CD4-positive, alpha-beta T cell treated with Interferon alpha-2 for 1 hour (primary cell): Measurements from ENCODE around the gene TRIM44.

Source experiments
- DNase-seq, 2 donors: peaks; one replicate each; pipeline ENCODE4 v3.0.0-alpha.2; 2020 to 2022

TRIM44 gene

GRCh38 chr11:35794333-35794732 lies 131.8 kb downstream of the TRIM44 start:
- DNase-seq = no peak

- DNase-seq = no peak
Measured at GRCh38 chr11:35794850-35795249, 132.3 kb downstream of the TRIM44 start.

GRCh38 chr11:35796562-35796961 lies 134.0 kb downstream of the TRIM44 start:
- no peak for DNase-seq

- DNase-seq = no peak
Measured at GRCh38 chr11:35798423-35798822, 135.8 kb downstream of the TRIM44 start.

- no peak for DNase-seq
Measured at GRCh38 chr11:35798983-35799382, 136.4 kb downstream of the TRIM44 start.

GRCh38 chr11:35799655-35800054 lies 137.1 kb downstream of the TRIM44 start:
- DNase-seq = no peak

GRCh38 chr11:35800970-35801953 lies 138.7 kb downstream of the TRIM44 start:
- no peak for DNase-seq

- DNase-seq = no peak
Measured at GRCh38 chr11:35802221-35802620, 139.6 kb downstream of the TRIM44 start.

GRCh38 chr11:35802672-35803071 lies 140.1 kb downstream of the TRIM44 start:
- no peak for DNase-seq

- no peak for DNase-seq
Measured at GRCh38 chr11:35803115-35803514, 140.5 kb downstream of the TRIM44 start.

- no peak for DNase-seq
Measured at GRCh38 chr11:35804451-35805040, 142.0 kb downstream of the TRIM44 start.

GRCh38 chr11:35809561-35809960 lies 147.0 kb downstream of the TRIM44 start:
- DNase-seq = no peak

GRCh38 chr11:35810045-35810645 lies 147.6 kb downstream of the TRIM44 start:
- DNase-seq = no peak

GRCh38 chr11:35811783-35812182 lies 149.2 kb downstream of the TRIM44 start:
- DNase-seq = no peak

GRCh38 chr11:35812828-35813227 lies 150.3 kb downstream of the TRIM44 start:
- DNase-seq = no peak

- DNase-seq = no peak
Measured at GRCh38 chr11:35814081-35814695, 151.6 kb downstream of the TRIM44 start.

GRCh38 chr11:35814720-35815305 lies 152.2 kb downstream of the TRIM44 start:
- DNase-seq = no peak

GRCh38 chr11:35815556-35816315 lies 153.2 kb downstream of the TRIM44 start:
- no peak for DNase-seq

GRCh38 chr11:35820614-35821013 lies 158.0 kb downstream of the TRIM44 start:
- no peak for DNase-seq

GRCh38 chr11:35822815-35823495 lies 160.4 kb downstream of the TRIM44 start:
- no peak for DNase-seq

GRCh38 chr11:35823742-35824298 lies 161.2 kb downstream of the TRIM44 start:
- DNase-seq = no peak
